Measurements from ENCODE around the gene TLE1.
"Not testable (repeated sequence)": the region's sequence is repeated elsewhere in the genome, so short reads cannot be mapped to it uniquely, and the experiment has no call there.

Gene TLE1

DNA sequence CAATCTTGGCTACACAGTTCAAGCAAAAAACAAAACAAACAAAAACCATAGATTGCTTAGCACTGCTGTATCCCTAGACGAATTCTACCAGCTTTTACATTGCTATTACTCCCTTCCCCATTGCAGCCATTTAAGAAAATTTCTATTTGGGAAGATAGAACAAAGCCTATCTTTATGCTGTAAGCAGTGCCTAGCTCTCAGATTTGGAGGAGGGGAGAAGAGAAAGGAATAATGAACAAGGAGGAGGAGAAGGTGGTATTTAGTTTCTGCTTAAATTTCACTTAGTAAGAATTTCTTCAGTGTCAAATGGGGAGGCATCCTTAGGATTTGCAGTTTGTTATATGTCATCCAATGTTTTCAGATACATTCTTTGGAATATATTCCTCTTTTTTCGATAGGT is 16.2 kb upstream of the TLE1 start:
- no peaks in the 10 kb centered on the region for H3K27me3 ChIP-seq (replicated peaks)
- in situ Hi-C loops (cut with HindIII; ENCODE audit: low pct_ligation_motif_present, low sequenced_read_pairs): no loop called here
- no peak for DNase-seq
- no peak overlapping the region for H3K27ac ChIP-seq
- TF ChIP-seq, protein P1, sequence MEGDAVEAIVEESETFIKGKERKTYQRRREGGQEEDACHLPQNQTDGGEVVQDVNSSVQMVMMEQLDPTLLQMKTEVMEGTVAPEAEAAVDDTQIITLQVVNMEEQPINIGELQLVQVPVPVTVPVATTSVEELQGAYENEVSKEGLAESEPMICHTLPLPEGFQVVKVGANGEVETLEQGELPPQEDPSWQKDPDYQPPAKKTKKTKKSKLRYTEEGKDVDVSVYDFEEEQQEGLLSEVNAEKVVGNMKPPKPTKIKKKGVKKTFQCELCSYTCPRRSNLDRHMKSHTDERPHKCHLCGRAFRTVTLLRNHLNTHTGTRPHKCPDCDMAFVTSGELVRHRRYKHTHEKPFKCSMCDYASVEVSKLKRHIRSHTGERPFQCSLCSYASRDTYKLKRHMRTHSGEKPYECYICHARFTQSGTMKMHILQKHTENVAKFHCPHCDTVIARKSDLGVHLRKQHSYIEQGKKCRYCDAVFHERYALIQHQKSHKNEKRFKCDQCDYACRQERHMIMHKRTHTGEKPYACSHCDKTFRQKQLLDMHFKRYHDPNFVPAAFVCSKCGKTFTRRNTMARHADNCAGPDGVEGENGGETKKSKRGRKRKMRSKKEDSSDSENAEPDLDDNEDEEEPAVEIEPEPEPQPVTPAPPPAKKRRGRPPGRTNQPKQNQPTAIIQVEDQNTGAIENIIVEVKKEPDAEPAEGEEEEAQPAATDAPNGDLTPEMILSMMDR (IDR thresholded peaks at IDR 0.05; ENCODE audit: low read depth, low read length, missing control alignments): no peak
- H3K36me3 ChIP-seq (replicated peaks): no peaks in the 10 kb centered on the region
- no peak overlapping the region for H3K4me3 ChIP-seq (ENCODE audit: low read depth, low read length)

DNA sequence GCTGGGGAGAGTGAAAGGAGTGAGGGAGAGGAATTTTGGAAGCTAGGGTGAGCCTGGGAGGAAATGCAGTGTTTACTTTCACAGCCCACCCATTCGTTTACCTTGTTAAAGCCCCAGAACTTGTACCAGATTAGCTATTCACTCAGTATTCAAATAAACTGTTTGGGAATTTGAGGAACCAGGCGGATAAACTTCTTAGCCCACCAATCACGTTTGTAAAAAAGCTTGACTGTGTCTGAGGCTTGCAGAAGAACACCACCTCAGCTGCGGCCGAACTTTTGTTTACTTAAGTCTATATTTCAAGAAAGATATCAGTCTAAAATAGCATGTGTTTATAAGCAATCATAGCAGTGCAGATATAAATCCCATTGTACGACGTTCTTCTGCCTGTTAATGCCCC is 5.2 kb upstream of the TLE1 start:
- DNase-seq: no peak
- H3K27me3 ChIP-seq (replicated peaks): peaks cover 3% of the 10 kb centered on the region
- H3K36me3 ChIP-seq (replicated peaks): no peaks in the 10 kb centered on the region
- TF ChIP-seq, protein P1 (IDR thresholded peaks at IDR 0.05; ENCODE audit: low read depth, low read length, missing control alignments): no peak
- in situ Hi-C loops (cut with HindIII; ENCODE audit: low pct_ligation_motif_present, low sequenced_read_pairs): no loop called here
- no peak overlapping the region for H3K4me3 ChIP-seq (ENCODE audit: low read depth, low read length)
- H3K27ac ChIP-seq: no peak overlapping the region

DNA sequence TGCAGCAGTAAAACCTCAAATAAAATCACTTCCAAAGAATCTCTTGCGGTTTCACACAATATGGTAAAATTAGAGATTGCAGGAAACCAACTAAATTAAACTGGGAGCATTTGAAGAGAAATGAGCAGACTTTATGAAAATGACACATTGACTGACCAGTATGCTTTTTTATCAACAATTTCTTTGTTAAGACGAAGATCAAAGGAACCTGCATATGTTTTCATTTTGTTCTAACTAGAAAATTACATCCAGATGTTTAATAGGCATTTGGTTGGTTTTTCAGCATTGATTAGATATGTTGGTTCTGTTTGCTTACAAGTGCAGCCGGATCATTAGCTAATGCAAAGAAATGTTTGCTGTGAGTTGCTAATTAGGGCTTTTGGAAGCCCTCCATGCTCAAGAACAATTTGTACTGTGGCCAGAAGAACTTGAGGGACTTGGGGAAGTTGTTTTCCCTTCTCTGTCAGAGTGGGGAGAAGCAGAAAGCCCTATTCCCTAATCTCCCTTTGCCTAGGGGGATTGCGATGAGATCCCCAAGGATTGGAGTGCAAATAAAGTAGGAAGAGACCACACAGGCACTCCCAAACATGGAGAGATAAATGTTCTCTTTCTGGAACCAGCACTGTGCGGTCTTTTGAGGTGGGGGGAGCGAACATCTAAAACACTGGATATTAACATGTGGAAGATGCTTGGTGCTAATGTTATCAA is 4.5 kb upstream of the TLE1 start:
- in situ Hi-C loops (cut with HindIII; ENCODE audit: low pct_ligation_motif_present, low sequenced_read_pairs): no loop called here
- no peak for DNase-seq
- no peak overlapping the region for H3K27ac ChIP-seq
- H3K36me3 ChIP-seq (replicated peaks): no peaks in the 10 kb centered on the region
- H3K4me3 ChIP-seq (ENCODE audit: low read depth, low read length): no peak overlapping the region
- peaks cover 3% of the 10 kb centered on the region for H3K27me3 ChIP-seq (replicated peaks)
- TF ChIP-seq, protein P1 (IDR thresholded peaks at IDR 0.05; ENCODE audit: low read depth, low read length, missing control alignments): no peak

DNA sequence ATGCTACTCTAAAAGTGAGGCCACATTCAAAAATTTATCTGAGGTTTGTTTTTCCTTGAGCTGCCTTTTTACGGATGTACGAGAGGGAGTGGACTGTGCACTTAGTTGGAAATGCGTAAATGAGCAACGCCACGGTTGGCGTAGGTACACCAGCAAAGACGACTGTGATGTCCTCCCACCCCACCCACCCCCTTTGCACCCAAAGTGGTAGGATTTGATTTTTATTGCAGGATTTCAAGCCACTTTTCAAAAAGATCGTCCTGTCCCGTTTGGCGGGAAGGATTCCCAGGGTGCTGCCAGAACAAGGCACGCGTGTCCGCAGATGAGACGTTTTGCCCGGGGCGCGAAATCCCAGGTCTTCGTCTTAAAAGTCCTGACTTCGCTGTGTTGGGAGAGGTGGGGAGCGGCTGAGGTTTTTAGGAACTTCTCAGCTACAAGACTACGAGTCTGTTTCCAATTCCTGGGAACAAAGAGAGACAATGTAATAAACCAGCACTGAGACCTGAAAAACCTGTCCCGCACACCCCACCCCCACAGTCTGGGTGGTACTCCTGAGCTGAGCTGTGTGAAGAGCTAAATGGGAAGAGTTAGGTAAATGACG is 1.0 kb upstream of the TLE1 start:
- no peaks in the 10 kb centered on the region for H3K36me3 ChIP-seq (replicated peaks)
- peak overlapping the region; percentile 63 for H3K4me3 ChIP-seq (ENCODE audit: low read depth, low read length)
- in situ Hi-C loops (cut with HindIII; ENCODE audit: low pct_ligation_motif_present, low sequenced_read_pairs): no loop called here
- H3K27me3 ChIP-seq (replicated peaks): peaks cover 3% of the 10 kb centered on the region
- TF ChIP-seq, protein P1 (IDR thresholded peaks at IDR 0.05; ENCODE audit: low read depth, low read length, missing control alignments): no peak
- DNase-seq: no peak
- H3K27ac ChIP-seq: peak overlapping the region; percentile 16

DNA sequence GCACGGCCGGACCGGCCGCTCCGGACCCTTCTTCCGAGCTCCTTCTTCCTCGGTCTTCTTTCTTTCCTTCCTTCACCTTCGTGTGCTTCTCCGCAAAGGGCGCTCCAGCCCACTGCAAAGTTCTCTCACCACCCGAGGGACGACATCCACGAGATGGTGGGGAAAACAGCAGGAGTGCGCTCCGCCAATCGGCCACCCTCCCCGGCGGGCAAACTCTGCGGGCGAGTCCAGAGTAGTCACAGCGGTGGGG is 329 bp downstream of the TLE1 start:
- H3K27me3 ChIP-seq (replicated peaks); DNase-seq; in situ Hi-C loops (cut with HindIII; ENCODE audit: low pct_ligation_motif_present, low sequenced_read_pairs); H3K36me3 ChIP-seq (replicated peaks): not testable (repeated sequence)
- peak overlapping the region; percentile 79 for H3K4me3 ChIP-seq (ENCODE audit: low read depth, low read length)
- peak overlapping the region; percentile 73 for H3K27ac ChIP-seq

DNA sequence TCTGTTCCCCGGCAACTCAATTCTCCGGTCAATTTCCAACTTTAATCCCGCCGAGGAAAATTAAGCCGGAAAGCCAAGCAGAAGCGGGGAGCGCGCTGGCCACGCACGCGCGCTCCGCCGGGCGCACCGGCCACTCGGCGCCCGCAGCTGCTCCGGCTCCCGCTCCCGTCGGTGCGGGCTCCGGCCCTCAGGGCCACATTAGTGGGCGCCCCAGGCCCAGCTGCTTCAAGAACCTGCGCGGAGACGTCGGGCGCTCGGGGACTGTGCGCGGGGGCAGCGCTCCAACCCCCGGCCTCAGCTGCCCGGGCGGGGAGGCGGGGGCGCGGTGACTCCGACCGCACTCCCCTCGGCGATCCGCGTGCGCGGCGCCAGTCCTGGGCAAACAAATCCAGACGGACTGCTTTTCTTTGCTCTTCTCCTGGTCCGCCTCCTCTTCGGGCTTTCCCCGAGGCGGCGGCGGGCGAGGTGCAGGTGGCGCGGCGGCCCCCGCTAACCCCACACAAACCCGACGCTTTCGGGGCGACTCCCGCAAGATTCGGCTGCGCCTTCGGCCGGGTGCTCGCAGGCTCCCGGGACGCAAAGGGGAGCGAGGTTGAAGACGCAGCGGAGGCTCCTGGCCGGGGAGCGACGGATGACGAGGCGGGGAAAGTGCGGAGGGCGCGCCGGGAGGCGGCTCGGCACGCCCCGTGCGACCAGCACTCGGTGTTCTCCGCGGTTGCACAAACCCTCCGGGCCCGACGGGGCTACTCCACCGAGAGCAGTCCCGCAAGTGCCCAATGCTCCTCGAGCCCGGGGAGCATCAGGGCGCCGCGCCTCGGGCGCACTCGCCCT is 870 bp downstream of the TLE1 start:
- DNase-seq: peak; percentile 14
- H3K27me3 ChIP-seq (replicated peaks); H3K36me3 ChIP-seq (replicated peaks); in situ Hi-C loops (cut with HindIII; ENCODE audit: low pct_ligation_motif_present, low sequenced_read_pairs): not testable (repeated sequence)
- peak overlapping the region; percentile 73 for H3K27ac ChIP-seq
- peak overlapping the region; percentile 79 for H3K4me3 ChIP-seq (ENCODE audit: low read depth, low read length)

Measured in brain microvascular endothelial cell (primary cell).